ENCODE data around the gene TLX2. TPM values are rescaled to one million over a fixed set of nuclear protein-coding genes. Genes with fewer than 3 reads are reported as not detected.

The TLX2 gene
- polyA plus RNA-seq, 3 donors, result not detected

GRCh38 chr2:74558284-74559230 lies 44.3 kb downstream of the TLX2 start:
- Histone ChIP-seq H3K4me2 (replicated peaks; ENCODE audit: extremely low read depth, low read length, poor library complexity, severe bottlenecking) (no peak overlapping the region), H3K36me3 (replicated peaks in 1 of 2; ENCODE audit: control insufficient read depth in 1 of 2, insufficient read depth in 2 of 2, low read length in 2 of 2) (peaks cover 20 to 28% of the 10 kb centered on the region in 2 donors), H3K9ac (ENCODE audit: insufficient read depth, low read length, poor library complexity, severe bottlenecking) (no peak overlapping the region), H4K20me1 (ENCODE audit: insufficient read depth, low read length) (peaks cover 23% of the 10 kb centered on the region), H3K27ac (ENCODE audit: low read depth in 1 of 2, low read length in 2 of 2) (no peak overlapping the region), H3K27me3 (ENCODE audit: control insufficient read depth in 2 of 2, insufficient read depth in 2 of 2, low read length in 2 of 2) (no peaks in the 10 kb centered on the region), H2AFZ (ENCODE audit: insufficient read depth, low read depth, low read length, poor library complexity, severe bottlenecking) (no peak overlapping the region), H3K79me2 (ENCODE audit: insufficient read depth, low read length) (peaks cover 44% of the 10 kb centered on the region), H3K9me3 (replicated peaks in 1 of 2; ENCODE audit: control insufficient read depth in 1 of 2, insufficient read depth in 1 of 2, low read length in 2 of 2) (no peaks in the 10 kb centered on the region), H3K4me1 (ENCODE audit: control insufficient read depth in 1 of 2, insufficient read depth in 2 of 2, low read length in 2 of 2) (peaks cover 33 to 54% of the 10 kb centered on the region in 2 donors), H3K4me3 (replicated peaks in 1 of 3; ENCODE audit: low read depth in 2 of 3, low read length in 3 of 3) (no peak overlapping the region)
- peak overlapping the region in 6 of 7 donors; percentile 37 to 82 (median 64) for H3K27ac Mint-ChIP-seq
- H3K27me3 Mint-ChIP-seq (ENCODE audit: low read depth in 3 of 3), result peaks cover 0 to 2% (median 2%) of the 10 kb centered on the region in 3 donors
- H3K4me3 Mint-ChIP-seq, result no peak overlapping the region
- no peak for TF ChIP-seq CTCF (IDR thresholded peaks at IDR 0.05)
- no peaks in the 10 kb centered on the region for H3K9me3 Mint-ChIP-seq
- intact Hi-C loops (cut with micrococcal nuclease), result no loop called here
- WGBS (ENCODE audit: insufficient coverage), result 70% methylated on average over 5 of the region's 7 CpGs
- peaks cover 15 to 20% of the 10 kb centered on the region in 2 donors for H3K36me3 Mint-ChIP-seq
- DNase-seq, result no peak
- H3K4me1 Mint-ChIP-seq, result peaks cover 50% of the 10 kb centered on the region

GRCh38 chr2:74559912-74560311 lies 45.7 kb downstream of the TLX2 start:
- H3K4me3 ChIP-seq (replicated peaks in 1 of 3; ENCODE audit: low read depth in 2 of 3, low read length in 3 of 3), result no peak overlapping the region
- Mint-ChIP-seq H3K27ac (no peak overlapping the region), H3K27me3 (ENCODE audit: low read depth in 3 of 3) (peaks cover 0 to 2% (median 2%) of the 10 kb centered on the region in 3 donors), H3K4me3 (no peak overlapping the region), H3K36me3 (peaks cover 15 to 20% of the 10 kb centered on the region in 2 donors), H3K9me3 (no peaks in the 10 kb centered on the region), H3K4me1 (peaks cover 54% of the 10 kb centered on the region)
- no peak overlapping the region for H3K27ac ChIP-seq (ENCODE audit: low read depth in 1 of 2, low read length in 2 of 2)
- intact Hi-C loops (cut with micrococcal nuclease), result no loop called here
- no peak overlapping the region for H3K4me2 ChIP-seq (replicated peaks; ENCODE audit: extremely low read depth, low read length, poor library complexity, severe bottlenecking)
- H3K36me3 ChIP-seq (replicated peaks in 1 of 2; ENCODE audit: control insufficient read depth in 1 of 2, insufficient read depth in 2 of 2, low read length in 2 of 2), result peaks cover 20 to 28% of the 10 kb centered on the region in 2 donors
- no peaks in the 10 kb centered on the region for H3K9me3 ChIP-seq (replicated peaks in 1 of 2; ENCODE audit: control insufficient read depth in 1 of 2, insufficient read depth in 1 of 2, low read length in 2 of 2)
- H3K79me2 ChIP-seq (ENCODE audit: insufficient read depth, low read length), result peaks cover 31% of the 10 kb centered on the region
- no peak overlapping the region for H2AFZ ChIP-seq (ENCODE audit: insufficient read depth, low read depth, low read length, poor library complexity, severe bottlenecking)
- H4K20me1 ChIP-seq (ENCODE audit: insufficient read depth, low read length), result peaks cover 23% of the 10 kb centered on the region
- H3K4me1 ChIP-seq (ENCODE audit: control insufficient read depth in 1 of 2, insufficient read depth in 2 of 2, low read length in 2 of 2), result peaks cover 32 to 46% of the 10 kb centered on the region in 2 donors
- no peaks in the 10 kb centered on the region for H3K27me3 ChIP-seq (ENCODE audit: control insufficient read depth in 2 of 2, insufficient read depth in 2 of 2, low read length in 2 of 2)
- WGBS (ENCODE audit: insufficient coverage), result 79% methylated on average over 4 of the region's 5 CpGs
- no peak for TF ChIP-seq CTCF (IDR thresholded peaks at IDR 0.05)
- no peak for DNase-seq
- H3K9ac ChIP-seq (ENCODE audit: insufficient read depth, low read length, poor library complexity, severe bottlenecking), result no peak overlapping the region

All from CD14-positive monocyte (primary cell).